Glutamatergic neuron (in vitro differentiated cells): ENCODE measurements around the gene LEFTY2. TPM values are rescaled to one million over a fixed set of nuclear protein-coding genes. Genes with fewer than 3 reads are reported as not detected.

ENCODE experiments used
- DNase-seq: peaks from one replicate; pipeline ENCODE4 v3.0.0; 2022
- H3K27ac Mint-ChIP-seq: one replicate; pipeline ENCODE4 v1.8.0; 2020; ENCODE audit warnings: mild to moderate bottlenecking, mixed read lengths, inconsistent platforms; ENCODE audit not compliant: unreplicated experiment
- H3K27me3 Mint-ChIP-seq: one replicate; pipeline ENCODE4 v1.8.0; 2020; ENCODE audit warnings: mild to moderate bottlenecking, moderate library complexity, mixed read lengths, inconsistent platforms; ENCODE audit not compliant: unreplicated experiment
- H3K36me3 Mint-ChIP-seq: one replicate; pipeline ENCODE4 v1.8.0; 2020; ENCODE audit warnings: mild to moderate bottlenecking, mixed read lengths, inconsistent platforms; ENCODE audit not compliant: unreplicated experiment
- H3K4me1 Mint-ChIP-seq: one replicate; pipeline ENCODE4 v1.8.0; 2020; ENCODE audit warnings: mild to moderate bottlenecking, low read depth, mixed read lengths, inconsistent platforms; ENCODE audit not compliant: unreplicated experiment
- H3K4me3 Mint-ChIP-seq: one replicate; pipeline ENCODE4 v1.8.0; 2020; ENCODE audit warnings: mild to moderate bottlenecking, mixed read lengths, inconsistent platforms; ENCODE audit not compliant: unreplicated experiment
- H3K9me3 Mint-ChIP-seq: one replicate; pipeline ENCODE4 v1.8.0; 2020; ENCODE audit warnings: mild to moderate bottlenecking, moderate library complexity, mixed read lengths, inconsistent platforms; ENCODE audit not compliant: unreplicated experiment
- CTCF ChIP-seq: fragments of 200-600 bp; sonication (generic); IDR thresholded peaks from one replicate; pipeline ENCODE4 v1.5.0; 2021; ENCODE audit not compliant: partially characterized antibody, unreplicated experiment
- total RNA-seq: library from RNA; stranded (reverse); fragmentation: NEBNext Ultra II Directional; extraction: Animal tissue kit (Norgen Biotek cat#: 25700); gene quantifications from one replicate; pipeline ENCODE4 v1.2.1, GENCODE V29; 2021; ENCODE audit not compliant: unreplicated experiment

Gene LEFTY2
- total RNA-seq, 1 donor from 2014 or later: 5.0 TPM

GRCh38 chr1:225899044-225899925 lies 41.7 kb downstream of the LEFTY2 start:
- Mint-ChIP-seq H3K27ac (no peak overlapping the region), H3K4me3 (no peak overlapping the region)
- DNase-seq: no peak

GRCh38 chr1:225897595-225898514 lies 43.2 kb downstream of the LEFTY2 start:
- Mint-ChIP-seq H3K36me3 (peaks cover 5% of the 10 kb centered on the region), H3K27ac (no peak overlapping the region), H3K4me1 (peaks cover 1% of the 10 kb centered on the region), H3K27me3 (no peaks in the 10 kb centered on the region), H3K4me3 (no peak overlapping the region), H3K9me3 (peaks cover 3% of the 10 kb centered on the region)
- TF ChIP-seq CTCF: no peak
- DNase-seq: no peak

More at GRCh38 chr1:225899044-225899925, 41.7 kb downstream of the LEFTY2 start:
- H3K27me3 Mint-ChIP-seq: peaks cover 1% of the 10 kb centered on the region
- H3K36me3 Mint-ChIP-seq: peaks cover 11% of the 10 kb centered on the region
- H3K4me1 Mint-ChIP-seq: peaks cover 1% of the 10 kb centered on the region
- no peak for TF ChIP-seq CTCF
- H3K9me3 Mint-ChIP-seq: peaks cover 3% of the 10 kb centered on the region

- H3K4me3 Mint-ChIP-seq: no peak overlapping the region
- H3K36me3 Mint-ChIP-seq: peaks cover 5% of the 10 kb centered on the region
- H3K27ac Mint-ChIP-seq: no peak overlapping the region
- TF ChIP-seq CTCF: no peak
- no peaks in the 10 kb centered on the region for H3K27me3 Mint-ChIP-seq
- peaks cover 1% of the 10 kb centered on the region for H3K4me1 Mint-ChIP-seq
- no peak for DNase-seq
- peaks cover 3% of the 10 kb centered on the region for H3K9me3 Mint-ChIP-seq
Measured at GRCh38 chr1:225896937-225897549, 44.0 kb downstream of the LEFTY2 start.

GRCh38 chr1:225896494-225896893 lies 44.5 kb downstream of the LEFTY2 start:
- TF ChIP-seq CTCF: no peak
- no peak for DNase-seq
- Mint-ChIP-seq H3K9me3 (peaks cover 3% of the 10 kb centered on the region), H3K27ac (no peak overlapping the region), H3K36me3 (peaks cover 5% of the 10 kb centered on the region), H3K27me3 (no peaks in the 10 kb centered on the region), H3K4me1 (peaks cover 1% of the 10 kb centered on the region), H3K4me3 (no peak overlapping the region)
